Fibroblast of villous mesenchyme (primary cell): ENCODE measurements around the gene PRKCB. TPM values are rescaled to one million over a fixed set of nuclear protein-coding genes. Genes with fewer than 3 reads are reported as not detected.
"Not testable (repeated sequence)": the region's sequence is repeated elsewhere in the genome, so short reads cannot be mapped to it uniquely, and the experiment has no call there.

Source experiments
- DNase-seq: peaks from one replicate; pipeline ENCODE4 v3.0.0-alpha.2; 2010; ENCODE audit warnings: low read depth
- H3K4me3 ChIP-seq: 2 replicates; pipeline ENCODE4 v1.5.1; 2011; ENCODE audit warnings: low read depth, mild to moderate bottlenecking, low read length
- CTCF ChIP-seq: IDR thresholded peaks from 2 replicates; pipeline ENCODE4 v1.5.1; 2012; ENCODE audit warnings: low read depth, mild to moderate bottlenecking, low read length; ENCODE audit not compliant: insufficient read depth
- total RNA-seq: library from RNA; depleted of rRNA; stranded (reverse); fragments of >200 nt; gene quantifications from 2 replicates; pipeline ENCODE4 v1.2.3, GENCODE V29; 2012

PRKCB gene
- total RNA-seq, 1 donor = not detected

DNA sequence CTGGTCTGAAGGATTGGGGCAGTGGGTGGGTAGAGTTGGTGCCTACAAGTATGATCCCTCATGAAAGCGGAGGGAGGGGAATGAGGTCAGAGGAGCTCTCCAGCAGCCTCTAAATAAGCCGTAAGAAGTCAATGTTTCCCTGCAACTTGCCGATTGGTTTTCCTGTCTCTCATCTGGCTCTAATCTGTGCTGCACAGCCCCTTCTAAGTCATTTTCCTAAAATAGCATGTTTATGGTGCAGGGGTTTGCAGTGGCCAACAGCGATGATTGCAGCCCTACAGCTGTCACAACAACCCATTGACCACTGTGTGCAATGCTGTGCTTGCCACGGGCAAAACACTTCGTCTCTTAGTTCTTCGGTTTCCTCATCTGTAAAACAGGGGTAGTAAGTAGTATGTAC, 189.2 kb downstream of the PRKCB start:
- DNase-seq = no peak
- no peak overlapping the region for H3K4me3 ChIP-seq
- no peak for TF ChIP-seq CTCF

GRCh38 chr16:24027466-24027865, 191.7 kb downstream of the PRKCB start:
- H3K4me3 ChIP-seq = no peak overlapping the region
- no peak for TF ChIP-seq CTCF
- no peak for DNase-seq

DNA sequence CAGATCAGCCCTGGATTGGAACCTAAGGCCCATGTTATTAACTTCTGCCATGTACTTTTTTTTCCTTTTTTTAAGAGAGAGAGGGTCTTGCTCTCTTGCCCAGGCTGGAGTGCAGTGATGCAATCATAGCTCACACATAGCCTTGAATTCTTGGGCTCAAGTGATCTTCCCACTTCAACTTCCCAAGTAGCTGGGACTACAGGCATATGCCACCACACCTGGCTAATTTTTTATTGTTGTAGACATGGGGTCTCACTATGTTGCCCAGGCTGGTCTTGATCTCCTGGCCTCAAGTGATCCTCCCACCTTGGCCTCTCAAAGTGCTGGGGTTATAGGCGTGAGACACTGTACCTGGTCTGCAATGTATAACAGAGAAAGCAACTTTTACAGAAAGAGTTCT, 194.1 kb downstream of the PRKCB start:
- not testable (repeated sequence) for DNase-seq, H3K4me3 ChIP-seq

DNA sequence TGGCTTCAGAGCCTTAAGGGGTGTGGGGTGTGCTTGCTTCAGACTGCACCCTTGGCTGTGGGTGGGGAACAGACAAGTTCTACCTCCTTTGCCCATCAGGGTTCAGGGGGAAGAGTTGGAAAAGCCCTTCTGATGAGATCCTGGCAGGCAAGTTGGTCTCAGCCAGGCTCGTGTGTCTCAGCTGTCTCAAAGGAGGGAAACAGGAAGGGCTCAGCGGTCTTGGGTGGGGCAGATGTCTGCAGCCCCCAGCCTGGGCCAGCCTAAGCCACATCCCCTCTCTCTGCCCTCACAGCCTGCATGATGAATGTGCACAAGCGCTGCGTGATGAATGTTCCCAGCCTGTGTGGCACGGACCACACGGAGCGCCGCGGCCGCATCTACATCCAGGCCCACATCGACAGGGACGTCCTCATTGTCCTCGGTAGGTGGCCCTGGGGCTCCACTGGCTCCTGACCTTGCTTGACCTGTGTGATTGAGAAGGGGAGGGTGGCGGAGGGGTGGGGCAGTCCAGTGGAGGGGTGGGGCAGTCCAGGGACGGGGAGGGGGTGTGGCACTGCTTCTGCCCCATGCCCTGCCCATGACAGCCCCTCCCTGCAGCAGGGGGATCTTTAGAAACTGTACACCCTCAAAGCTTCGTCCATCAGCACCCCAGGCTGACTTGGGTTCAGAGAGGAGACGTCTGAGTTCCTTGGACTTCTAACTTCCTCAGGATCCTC, 199.5 kb downstream of the PRKCB start:
- TF ChIP-seq CTCF = no peak
- no peak overlapping the region for H3K4me3 ChIP-seq
- no peak for DNase-seq

- no peak for DNase-seq
- no peak for TF ChIP-seq CTCF
- no peak overlapping the region for H3K4me3 ChIP-seq
These were observed 200.3 kb downstream of the PRKCB start for GRCh38 chr16:24036038-24036543.

DNA sequence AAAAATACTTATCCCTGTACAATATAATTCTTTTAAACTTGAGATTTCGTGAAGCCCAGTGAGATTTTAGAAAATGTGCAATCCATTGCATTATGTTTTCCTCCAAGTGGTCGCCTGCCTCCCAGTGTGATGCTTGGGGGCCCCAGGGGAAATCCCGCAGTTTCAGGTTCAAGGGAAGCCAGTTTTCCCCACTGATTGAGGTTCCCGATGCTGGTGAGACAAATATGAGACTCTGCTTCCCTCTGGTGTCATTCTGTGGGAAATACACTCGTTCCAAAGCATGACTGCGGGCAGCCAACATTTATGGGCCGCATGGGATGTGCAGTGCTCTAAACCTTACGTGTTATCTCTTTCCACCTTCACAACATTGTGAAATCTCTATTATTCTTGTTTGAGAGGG, 200.8 kb downstream of the PRKCB start:
- DNase-seq = peak; percentile 28
- no peak overlapping the region for H3K4me3 ChIP-seq
- peak; percentile 69 for TF ChIP-seq CTCF

DNA sequence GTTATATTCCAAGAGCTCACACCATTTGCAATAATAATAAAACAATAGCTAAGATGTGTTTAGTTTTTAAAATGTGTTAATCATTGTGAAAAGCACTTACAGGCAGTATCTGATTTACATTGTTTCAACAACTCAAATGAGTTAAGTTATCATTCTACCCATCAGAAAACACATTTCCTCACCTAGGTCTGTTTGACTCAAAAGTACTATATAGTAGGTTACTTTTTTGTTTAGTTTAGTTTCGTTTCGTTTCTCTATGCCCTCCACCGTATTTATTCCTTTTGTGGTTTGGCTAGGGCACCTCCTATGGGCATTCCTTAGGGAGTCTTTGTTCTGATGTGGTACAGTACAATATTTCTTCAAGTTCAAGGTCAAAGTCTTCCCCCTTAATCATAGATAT, 201.6 kb downstream of the PRKCB start:
- TF ChIP-seq CTCF = no peak
- no peak for DNase-seq
- no peak overlapping the region for H3K4me3 ChIP-seq
